GM06990 (cell line): Measurements from ENCODE around the gene NMT2.

Source experiments
- DNase-seq: peaks from one replicate; pipeline ENCODE4 v3.0.0-alpha.2; 2011; ENCODE audit not compliant: insufficient read length; ENCODE audit errors: extremely low read depth
- H3K27me3 ChIP-seq: replicated peaks from 2 replicates; pipeline ENCODE4 v1.6.0; 2011; ENCODE audit warnings: low read length; ENCODE audit not compliant: control insufficient read depth, insufficient read depth
- H3K36me3 ChIP-seq: 2 replicates; pipeline ENCODE4 v1.5.1; 2011; ENCODE audit warnings: low read length; ENCODE audit not compliant: control insufficient read depth, insufficient read depth
- H3K4me3 ChIP-seq: replicated peaks from 2 replicates; pipeline ENCODE4 v1.5.1; 2011; ENCODE audit warnings: low read depth, mild to moderate bottlenecking, control low read depth, low read length
- TF ChIP-seq, protein P1 (sequence below): IDR thresholded peaks from 2 replicates; pipeline ENCODE4 v1.5.1; 2011; ENCODE audit warnings: low read length, control low read depth, mild to moderate bottlenecking, inconsistent platforms; ENCODE audit not compliant: insufficient read depth, poor library complexity, severe bottlenecking

Gene NMT2

GRCh38 chr10:15059914-15060313 is 108.6 kb downstream of the NMT2 start:
- DNase-seq, result no peak
- H3K4me3 ChIP-seq, result no peak overlapping the region
- no peaks in the 10 kb centered on the region for H3K36me3 ChIP-seq
- TF ChIP-seq, protein P1, sequence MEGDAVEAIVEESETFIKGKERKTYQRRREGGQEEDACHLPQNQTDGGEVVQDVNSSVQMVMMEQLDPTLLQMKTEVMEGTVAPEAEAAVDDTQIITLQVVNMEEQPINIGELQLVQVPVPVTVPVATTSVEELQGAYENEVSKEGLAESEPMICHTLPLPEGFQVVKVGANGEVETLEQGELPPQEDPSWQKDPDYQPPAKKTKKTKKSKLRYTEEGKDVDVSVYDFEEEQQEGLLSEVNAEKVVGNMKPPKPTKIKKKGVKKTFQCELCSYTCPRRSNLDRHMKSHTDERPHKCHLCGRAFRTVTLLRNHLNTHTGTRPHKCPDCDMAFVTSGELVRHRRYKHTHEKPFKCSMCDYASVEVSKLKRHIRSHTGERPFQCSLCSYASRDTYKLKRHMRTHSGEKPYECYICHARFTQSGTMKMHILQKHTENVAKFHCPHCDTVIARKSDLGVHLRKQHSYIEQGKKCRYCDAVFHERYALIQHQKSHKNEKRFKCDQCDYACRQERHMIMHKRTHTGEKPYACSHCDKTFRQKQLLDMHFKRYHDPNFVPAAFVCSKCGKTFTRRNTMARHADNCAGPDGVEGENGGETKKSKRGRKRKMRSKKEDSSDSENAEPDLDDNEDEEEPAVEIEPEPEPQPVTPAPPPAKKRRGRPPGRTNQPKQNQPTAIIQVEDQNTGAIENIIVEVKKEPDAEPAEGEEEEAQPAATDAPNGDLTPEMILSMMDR, result no peak
- H3K27me3 ChIP-seq, result no peaks in the 10 kb centered on the region

GRCh38 chr10:15058689-15059088 is 109.8 kb downstream of the NMT2 start:
- no peak overlapping the region for H3K4me3 ChIP-seq
- H3K36me3 ChIP-seq, result no peaks in the 10 kb centered on the region
- TF ChIP-seq, protein P1, result no peak
- no peaks in the 10 kb centered on the region for H3K27me3 ChIP-seq
- no peak for DNase-seq
